ENCODE measurements around the gene GPRIN3.

DNA sequence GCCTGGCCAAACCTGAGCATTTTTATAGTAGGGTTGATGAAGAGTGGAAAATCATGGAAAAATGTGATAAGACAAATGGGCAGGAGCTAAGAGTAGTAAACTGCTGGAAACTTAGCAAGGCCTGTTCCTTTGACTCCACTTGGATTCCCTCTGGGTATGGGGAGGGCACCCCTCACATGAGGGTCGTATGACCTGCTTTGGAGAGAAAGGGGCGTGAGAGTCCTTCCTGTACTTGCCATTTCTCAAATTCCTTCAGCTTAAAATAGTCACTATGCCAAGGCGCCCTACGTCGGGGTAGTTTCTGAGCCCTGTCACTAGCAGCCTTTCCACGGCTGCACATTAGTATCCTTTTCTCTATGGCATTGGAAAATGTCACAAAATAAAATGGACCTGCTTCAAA is 49.1 kb downstream of the GPRIN3 start:
- no peak for TF ChIP-seq POLR2AphosphoS5 (IDR thresholded peaks at IDR 0.05; ENCODE audit: low read depth)
- TF ChIP-seq, protein P1, sequence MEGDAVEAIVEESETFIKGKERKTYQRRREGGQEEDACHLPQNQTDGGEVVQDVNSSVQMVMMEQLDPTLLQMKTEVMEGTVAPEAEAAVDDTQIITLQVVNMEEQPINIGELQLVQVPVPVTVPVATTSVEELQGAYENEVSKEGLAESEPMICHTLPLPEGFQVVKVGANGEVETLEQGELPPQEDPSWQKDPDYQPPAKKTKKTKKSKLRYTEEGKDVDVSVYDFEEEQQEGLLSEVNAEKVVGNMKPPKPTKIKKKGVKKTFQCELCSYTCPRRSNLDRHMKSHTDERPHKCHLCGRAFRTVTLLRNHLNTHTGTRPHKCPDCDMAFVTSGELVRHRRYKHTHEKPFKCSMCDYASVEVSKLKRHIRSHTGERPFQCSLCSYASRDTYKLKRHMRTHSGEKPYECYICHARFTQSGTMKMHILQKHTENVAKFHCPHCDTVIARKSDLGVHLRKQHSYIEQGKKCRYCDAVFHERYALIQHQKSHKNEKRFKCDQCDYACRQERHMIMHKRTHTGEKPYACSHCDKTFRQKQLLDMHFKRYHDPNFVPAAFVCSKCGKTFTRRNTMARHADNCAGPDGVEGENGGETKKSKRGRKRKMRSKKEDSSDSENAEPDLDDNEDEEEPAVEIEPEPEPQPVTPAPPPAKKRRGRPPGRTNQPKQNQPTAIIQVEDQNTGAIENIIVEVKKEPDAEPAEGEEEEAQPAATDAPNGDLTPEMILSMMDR (IDR thresholded peaks at IDR 0.05; ENCODE audit: insufficient read depth, low read length), result no peak
- TF ChIP-seq GABPA (IDR thresholded peaks at IDR 0.05; ENCODE audit: low read depth), result no peak
- TF ChIP-seq, protein P2, sequence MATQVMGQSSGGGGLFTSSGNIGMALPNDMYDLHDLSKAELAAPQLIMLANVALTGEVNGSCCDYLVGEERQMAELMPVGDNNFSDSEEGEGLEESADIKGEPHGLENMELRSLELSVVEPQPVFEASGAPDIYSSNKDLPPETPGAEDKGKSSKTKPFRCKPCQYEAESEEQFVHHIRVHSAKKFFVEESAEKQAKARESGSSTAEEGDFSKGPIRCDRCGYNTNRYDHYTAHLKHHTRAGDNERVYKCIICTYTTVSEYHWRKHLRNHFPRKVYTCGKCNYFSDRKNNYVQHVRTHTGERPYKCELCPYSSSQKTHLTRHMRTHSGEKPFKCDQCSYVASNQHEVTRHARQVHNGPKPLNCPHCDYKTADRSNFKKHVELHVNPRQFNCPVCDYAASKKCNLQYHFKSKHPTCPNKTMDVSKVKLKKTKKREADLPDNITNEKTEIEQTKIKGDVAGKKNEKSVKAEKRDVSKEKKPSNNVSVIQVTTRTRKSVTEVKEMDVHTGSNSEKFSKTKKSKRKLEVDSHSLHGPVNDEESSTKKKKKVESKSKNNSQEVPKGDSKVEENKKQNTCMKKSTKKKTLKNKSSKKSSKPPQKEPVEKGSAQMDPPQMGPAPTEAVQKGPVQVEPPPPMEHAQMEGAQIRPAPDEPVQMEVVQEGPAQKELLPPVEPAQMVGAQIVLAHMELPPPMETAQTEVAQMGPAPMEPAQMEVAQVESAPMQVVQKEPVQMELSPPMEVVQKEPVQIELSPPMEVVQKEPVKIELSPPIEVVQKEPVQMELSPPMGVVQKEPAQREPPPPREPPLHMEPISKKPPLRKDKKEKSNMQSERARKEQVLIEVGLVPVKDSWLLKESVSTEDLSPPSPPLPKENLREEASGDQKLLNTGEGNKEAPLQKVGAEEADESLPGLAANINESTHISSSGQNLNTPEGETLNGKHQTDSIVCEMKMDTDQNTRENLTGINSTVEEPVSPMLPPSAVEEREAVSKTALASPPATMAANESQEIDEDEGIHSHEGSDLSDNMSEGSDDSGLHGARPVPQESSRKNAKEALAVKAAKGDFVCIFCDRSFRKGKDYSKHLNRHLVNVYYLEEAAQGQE (IDR thresholded peaks at IDR 0.05; ENCODE audit: insufficient replicate concordance, low read depth), result no peak
- TF ChIP-seq SPI1 (IDR thresholded peaks at IDR 0.05; ENCODE audit: borderline replicate concordance, low read depth), result no peak

Data from HL-60 (cell line).